ENCODE measurements around the gene GPR78.
"Not testable (repeated sequence)": the region's sequence is repeated elsewhere in the genome, so short reads cannot be mapped to it uniquely, and the experiment has no call there.

The GPR78 gene

DNA sequence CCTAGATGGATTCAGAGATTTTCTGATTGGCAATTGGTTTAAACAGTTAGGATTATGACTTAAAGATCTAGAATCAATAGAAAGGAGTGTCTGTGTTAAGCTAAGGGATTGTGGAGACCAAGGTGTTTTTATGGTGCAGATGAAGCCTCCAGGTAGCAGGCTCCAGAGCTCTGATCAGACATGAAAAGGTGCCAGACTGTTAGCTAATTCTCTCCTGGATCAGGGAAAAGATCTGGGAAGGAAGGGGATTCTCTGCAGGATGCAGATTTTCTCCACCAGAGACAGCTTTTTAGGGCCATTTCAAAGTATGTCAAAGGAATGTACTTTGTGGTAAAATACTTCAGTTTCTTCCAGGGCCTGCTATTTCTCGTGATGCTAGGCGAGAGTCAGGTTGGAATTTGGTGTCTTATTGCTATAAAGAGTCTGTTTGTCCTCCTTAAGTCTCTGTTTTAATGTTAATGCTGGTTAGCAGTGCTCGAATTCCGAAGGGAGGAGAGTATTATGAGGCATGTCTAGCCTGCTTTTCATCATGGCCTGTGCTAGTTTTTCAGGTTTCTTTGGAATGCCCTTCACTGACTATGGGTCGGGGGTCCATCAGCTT, 12.0 kb upstream of the GPR78 start:
- DNase-seq = no peak

DNA sequence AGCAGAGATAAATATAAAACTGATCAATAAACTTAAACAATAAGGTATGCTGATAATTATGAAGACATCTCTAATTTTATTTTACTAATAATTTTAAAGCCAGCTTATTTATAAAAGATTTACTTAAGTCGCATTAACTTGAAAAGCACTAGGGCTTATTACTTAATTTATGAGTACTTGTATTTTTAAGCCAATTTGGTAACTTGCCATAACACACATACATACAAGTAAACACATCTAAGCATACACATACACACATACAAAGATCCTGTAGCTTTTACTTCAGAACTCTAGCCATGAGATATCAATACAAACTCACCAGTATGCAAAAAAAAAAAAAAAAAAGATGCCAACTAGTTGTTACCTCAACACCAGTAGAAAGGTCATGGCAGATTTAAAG, 10.0 kb upstream of the GPR78 start:
- DNase-seq = no peak

DNA sequence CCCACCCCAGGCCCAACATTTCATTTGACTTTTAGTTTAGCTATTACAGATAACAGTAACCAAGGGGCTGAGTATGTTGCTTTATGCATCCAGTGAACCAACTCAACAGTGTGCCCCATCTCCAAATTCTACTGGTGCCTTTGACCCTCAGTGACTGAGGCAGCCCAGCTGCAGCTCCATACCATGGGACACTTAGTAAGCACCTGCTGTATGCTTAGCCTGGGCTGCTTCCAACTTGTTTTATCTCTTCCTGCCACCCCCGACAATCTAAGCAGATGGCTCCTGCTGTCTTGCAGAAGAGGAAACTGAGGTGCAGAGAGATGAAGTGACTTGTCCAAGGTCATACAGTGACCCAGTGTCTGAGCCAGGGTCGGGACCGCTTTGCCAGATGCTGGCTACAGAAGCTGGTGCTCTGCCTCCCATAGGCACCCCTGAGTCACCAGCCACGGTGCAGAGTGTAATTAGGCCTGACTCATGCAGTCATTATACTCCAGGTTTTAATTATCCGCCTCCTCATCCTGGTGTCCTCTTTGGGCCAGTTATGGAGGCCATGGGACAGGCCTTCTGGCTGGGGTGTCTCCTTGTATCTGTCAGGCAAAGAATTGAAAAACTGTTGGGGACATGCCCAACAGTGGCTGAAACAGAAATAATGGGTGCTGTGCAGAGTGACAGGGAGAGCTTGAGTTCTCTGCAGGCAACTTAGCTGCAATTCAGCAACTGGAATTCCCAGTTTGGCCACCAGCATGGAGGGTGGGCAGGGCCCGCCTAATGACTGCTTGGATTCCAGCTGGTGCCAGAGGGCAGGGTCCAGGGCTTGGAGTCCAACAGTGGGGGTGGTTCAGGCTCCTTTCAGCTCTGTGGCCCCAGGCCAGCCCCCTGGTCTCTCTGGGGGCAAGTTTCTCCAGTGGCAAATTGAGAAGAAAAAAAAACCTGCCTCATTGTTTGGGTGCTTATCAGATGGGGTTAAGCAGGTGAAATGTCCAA, 8.2 kb upstream of the GPR78 start:
- DNase-seq = no peak

DNA sequence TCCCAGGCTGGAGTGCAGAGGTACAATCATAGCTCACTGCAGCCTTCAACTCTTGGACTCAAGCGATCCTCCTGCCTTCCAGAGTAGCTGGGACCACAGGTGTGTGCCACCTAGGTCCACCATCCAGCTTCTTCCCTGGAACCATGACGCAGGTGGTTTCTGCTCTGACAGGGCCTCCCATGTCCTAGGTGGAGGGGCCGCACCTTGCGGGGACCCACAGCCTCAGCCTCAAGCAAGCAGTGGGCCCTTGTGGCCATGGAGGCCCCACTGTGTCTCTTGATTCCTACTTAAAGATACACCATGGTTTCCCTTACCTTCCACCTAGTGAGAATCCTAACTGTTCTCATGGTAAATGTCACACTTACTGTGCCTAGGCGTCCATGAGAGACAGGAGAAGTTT, 6.9 kb upstream of the GPR78 start:
- DNase-seq = no peak

- no peak for DNase-seq
Measured at GRCh38 chr4:8574796-8575370, 5.3 kb upstream of the GPR78 start.

DNA sequence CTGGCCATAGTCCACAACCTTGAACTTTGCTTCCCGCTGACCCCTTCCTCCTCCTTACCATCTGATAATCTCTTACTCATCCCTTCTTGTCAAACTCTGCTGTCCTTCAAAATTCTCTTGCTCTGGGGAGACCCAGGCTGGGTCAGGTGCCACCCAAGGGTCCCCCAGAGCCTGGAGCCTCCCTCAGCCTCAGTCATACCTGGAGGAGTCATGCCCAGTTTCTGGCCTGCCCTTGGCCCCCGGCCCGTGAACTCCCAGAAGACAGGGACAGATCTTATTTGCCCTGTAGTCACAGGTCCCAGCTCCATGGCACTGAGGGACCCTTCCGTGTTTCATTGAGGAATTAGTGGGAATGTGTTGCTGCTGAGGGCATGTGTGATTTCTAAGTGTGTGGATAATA, 4.7 kb upstream of the GPR78 start:
- DNase-seq = no peak

DNA sequence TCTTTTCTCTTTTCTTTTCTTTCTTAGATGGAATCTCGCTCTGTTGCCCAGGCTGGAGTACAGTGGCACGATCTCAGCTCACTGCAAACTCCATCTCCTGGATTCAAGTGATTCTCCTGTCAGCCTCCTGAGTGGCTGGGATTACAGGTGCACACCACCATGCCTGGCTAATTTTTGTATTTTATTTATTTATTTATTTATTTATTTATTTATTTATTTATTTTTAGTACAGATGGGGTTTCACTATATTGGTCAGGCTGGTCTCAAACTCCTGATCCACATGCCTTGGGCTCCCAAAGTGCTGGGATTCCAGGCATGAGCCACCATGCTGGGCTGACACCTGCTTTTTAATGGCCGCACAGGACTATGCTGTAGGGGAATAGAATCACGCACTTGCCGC, 3.6 kb upstream of the GPR78 start:
- DNase-seq = not testable (repeated sequence)

DNA sequence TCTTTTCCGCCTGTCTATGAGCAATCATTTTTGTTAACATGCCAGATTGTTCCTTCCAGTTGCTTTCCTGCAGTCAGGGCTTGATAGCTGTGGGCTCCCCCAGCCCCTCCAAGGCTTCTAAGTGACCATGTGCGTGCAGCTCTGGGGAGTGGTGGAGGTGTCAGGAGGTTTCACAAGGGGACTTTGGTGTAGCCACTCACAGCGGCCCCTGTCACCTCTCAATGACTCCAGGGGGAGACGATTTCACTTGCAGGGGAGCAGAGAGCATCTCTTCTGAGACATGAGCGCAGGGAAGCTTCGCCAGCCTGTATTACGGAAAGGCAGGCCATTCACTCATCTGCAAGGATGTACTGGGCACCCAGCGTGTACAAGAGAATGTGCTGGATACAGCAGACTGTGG, 3.1 kb upstream of the GPR78 start:
- DNase-seq = no peak

- no peak for DNase-seq
Measured at GRCh38 chr4:8577972-8578371, 2.2 kb upstream of the GPR78 start.

- no peak for DNase-seq
Measured at GRCh38 chr4:8578717-8579116, 1.5 kb upstream of the GPR78 start.

- no peak for DNase-seq
Measured at GRCh38 chr4:8579526-8580320, 469 bp upstream of the GPR78 start.

DNA sequence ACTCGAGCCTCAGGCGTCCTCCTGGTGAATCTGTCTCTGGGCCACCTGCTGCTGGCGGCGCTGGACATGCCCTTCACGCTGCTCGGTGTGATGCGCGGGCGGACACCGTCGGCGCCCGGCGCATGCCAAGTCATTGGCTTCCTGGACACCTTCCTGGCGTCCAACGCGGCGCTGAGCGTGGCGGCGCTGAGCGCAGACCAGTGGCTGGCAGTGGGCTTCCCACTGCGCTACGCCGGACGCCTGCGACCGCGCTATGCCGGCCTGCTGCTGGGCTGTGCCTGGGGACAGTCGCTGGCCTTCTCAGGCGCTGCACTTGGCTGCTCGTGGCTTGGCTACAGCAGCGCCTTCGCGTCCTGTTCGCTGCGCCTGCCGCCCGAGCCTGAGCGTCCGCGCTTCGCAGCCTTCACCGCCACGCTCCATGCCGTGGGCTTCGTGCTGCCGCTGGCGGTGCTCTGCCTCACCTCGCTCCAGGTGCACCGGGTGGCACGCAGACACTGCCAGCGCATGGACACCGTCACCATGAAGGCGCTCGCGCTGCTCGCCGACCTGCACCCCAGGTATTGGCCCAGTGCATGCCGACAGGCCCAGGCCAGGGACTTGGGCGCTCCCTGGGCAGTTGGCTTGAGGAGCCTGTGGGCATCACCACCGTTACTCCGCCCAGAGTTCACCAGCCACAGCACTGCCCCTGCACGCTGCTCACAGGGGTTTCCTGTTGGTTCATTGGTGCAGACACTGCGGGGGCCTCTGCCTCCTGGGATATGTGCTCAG, 1.1 kb downstream of the GPR78 start:
- DNase-seq = no peak

DNA sequence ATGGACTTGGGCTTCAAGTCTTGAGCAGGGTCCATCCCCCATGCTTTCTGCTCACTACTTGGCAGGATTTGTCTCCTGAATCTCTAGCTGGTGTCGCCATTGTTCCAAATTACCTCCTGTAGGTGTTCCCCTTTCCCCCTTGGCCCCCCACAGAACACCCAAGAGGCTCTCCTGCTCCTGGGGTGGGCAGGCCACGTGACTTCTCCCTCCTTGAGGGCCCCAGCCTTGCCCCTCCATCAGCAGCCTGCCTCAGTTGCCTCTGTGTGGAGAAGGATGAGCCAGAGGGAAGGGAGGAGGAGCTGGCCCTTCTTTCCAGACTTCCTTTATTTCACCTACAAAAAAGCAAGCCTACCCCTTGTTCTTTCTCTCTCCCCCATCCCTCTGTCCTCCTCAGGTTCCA, 1.8 kb downstream of the GPR78 start:
- DNase-seq = no peak

GRCh38 chr4:8582436-8582835, 2.2 kb downstream of the GPR78 start:
- DNase-seq = no peak

DNA sequence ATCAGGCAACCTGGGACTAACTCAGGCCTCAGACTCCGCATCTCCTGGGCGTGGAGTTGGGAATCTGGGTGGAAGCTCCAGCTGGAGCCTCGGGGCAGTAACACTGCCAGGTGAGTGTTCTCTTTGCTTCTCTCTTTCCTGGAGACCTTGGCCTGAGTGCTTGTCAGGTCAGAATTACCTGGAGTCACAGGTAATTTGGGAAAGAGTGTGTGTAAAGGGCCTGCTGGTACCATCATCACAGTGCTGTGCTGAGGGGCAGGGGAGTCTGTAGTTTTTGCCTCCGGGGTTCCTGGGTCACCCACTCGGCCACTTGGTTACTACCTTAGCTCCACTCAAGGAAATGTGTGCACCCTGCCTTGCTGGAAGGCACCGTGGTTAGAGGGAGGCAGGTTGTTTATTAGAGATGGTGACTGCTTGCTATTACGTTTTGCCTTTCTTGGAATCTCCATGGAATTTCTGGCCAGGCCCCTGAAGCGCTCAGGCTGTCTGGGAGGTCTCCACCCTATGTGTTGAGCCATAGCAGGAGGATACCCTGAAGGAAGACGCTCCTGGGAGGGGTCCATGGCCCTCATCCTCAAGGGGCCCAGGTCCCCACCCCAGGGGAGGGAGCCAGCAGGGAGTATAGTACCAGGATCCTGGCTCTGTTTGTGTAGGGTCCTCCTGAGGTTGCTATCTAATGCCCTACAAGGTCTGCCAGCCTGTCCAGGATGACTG, 2.9 kb downstream of the GPR78 start:
- no peak for DNase-seq

DNA sequence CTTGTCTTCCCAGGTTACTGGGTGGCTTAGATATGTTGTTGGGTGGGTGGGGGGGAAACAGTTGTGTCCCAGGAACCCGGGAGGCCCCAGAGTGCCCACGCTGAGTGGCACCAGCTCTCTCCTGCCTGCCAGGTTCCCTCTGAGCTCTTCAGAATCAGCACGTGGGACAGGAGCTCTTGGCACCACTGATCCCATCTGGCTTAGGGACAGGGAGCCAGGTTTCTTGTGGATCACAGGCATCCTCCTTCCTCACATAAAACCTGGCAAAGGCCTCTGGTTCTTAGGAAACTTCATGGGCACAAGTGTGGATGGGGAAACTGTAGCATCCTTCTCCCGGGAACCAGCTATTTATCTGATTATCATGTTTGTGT, 3.4 kb downstream of the GPR78 start:
- no peak for DNase-seq

DNA sequence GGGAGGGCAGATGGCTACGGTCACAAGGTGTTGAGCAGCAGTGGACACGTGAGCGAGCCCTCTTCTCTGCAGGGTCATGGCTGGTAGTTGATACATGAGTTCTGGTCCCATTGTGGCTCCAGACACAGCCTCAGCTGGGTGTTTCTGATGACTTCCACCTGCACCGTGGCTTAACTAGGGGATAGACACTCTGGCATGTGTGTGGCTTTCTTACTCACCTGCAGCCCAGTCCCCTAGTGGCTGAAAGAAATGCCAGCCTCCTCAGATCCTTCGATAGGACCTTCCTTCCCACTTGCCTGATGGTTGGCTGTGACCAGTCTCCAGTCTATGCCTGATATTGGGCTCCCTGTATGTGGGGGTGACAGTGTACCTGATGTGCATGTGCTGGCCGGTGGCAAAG, 5.0 kb downstream of the GPR78 start:
- no peak for DNase-seq

- no peak for DNase-seq
Measured at GRCh38 chr4:8585721-8586212, 5.6 kb downstream of the GPR78 start.

- DNase-seq = no peak
Measured at GRCh38 chr4:8586246-8586645, 6.1 kb downstream of the GPR78 start.

GRCh38 chr4:8586671-8587468, 6.7 kb downstream of the GPR78 start:
- DNase-seq = no peak
